HepG2 (cell line): Measurements from ENCODE around the gene FAM53B. TPM values are rescaled to one million over a fixed set of nuclear protein-coding genes. Genes with fewer than 3 reads are reported as not detected.

Experiments
- ADNP ChIP-seq: sonication (generic); formaldehyde crosslinking; IDR thresholded peaks from 2 replicates; pipeline ENCODE4 v1.4.0; 2020; ENCODE audit warnings: missing genetic modification reagents
- ATF1 ChIP-seq: IDR thresholded peaks from 2 replicates; pipeline ENCODE4 v1.6.1; 2016; ENCODE audit warnings: mild to moderate bottlenecking, control low read depth
- DPF2 ChIP-seq: sonication (generic); formaldehyde crosslinking; IDR thresholded peaks from 2 replicates; pipeline ENCODE4 v1.4.0; 2020; ENCODE audit warnings: mild to moderate bottlenecking, low read depth, missing genetic modification reagents, borderline replicate concordance
- EEA1 ChIP-seq: sonication (generic); formaldehyde crosslinking; IDR thresholded peaks from 2 replicates; pipeline ENCODE4 v1.5.1; 2020; ENCODE audit warnings: mild to moderate bottlenecking, missing genetic modification reagents, borderline replicate concordance
- ESRRA ChIP-seq: sonication (generic); formaldehyde crosslinking; IDR thresholded peaks from 2 replicates; pipeline ENCODE4 v1.5.1; 2020; ENCODE audit warnings: mild to moderate bottlenecking, low read depth, missing genetic modification reagents
- FLYWCH1 ChIP-seq: sonication (generic); formaldehyde crosslinking; IDR thresholded peaks from 2 replicates; pipeline ENCODE4 v1.8.1; 2023; ENCODE audit warnings: mild to moderate bottlenecking, missing genetic modification reagents
- KAT2B ChIP-seq: fragments of 150-350 bp; IDR thresholded peaks from 2 replicates; pipeline ENCODE4 v1.6.1; 2014; ENCODE audit warnings: low read depth, low read length, borderline replicate concordance
- STAG1 ChIP-seq: sonication (generic); formaldehyde crosslinking; IDR thresholded peaks from 2 replicates; pipeline ENCODE4 v1.4.0; 2020; ENCODE audit warnings: missing genetic modification reagents
- TBX2 ChIP-seq: sonication (generic); formaldehyde crosslinking; IDR thresholded peaks from 2 replicates; pipeline ENCODE4 v1.5.0; 2020; ENCODE audit warnings: missing genetic modification reagents, mild to moderate bottlenecking, borderline replicate concordance
- TGIF2 ChIP-seq: IDR thresholded peaks from 2 replicates; pipeline ENCODE4 v1.6.1; 2016; ENCODE audit warnings: control low read depth, missing compliant biosample characterization
- TMF1 ChIP-seq: sonication (generic); formaldehyde crosslinking; IDR thresholded peaks from 2 replicates; pipeline ENCODE4 v1.8.1; 2022; ENCODE audit warnings: low read depth, missing genetic modification reagents
- ZBTB8A ChIP-seq: sonication (generic); formaldehyde crosslinking; IDR thresholded peaks from 2 replicates; pipeline ENCODE4 v1.4.0; 2020; ENCODE audit warnings: mild to moderate bottlenecking, low read depth, missing genetic modification reagents, borderline replicate concordance
- ZFP36 ChIP-seq: fragments of 150-350 bp; IDR thresholded peaks from 2 replicates; pipeline ENCODE4 v1.6.1; 2018; ENCODE audit warnings: borderline replicate concordance, low read length, low read depth; ENCODE audit not compliant: partially characterized antibody
- ZNF446 ChIP-seq: sonication (generic); formaldehyde crosslinking; IDR thresholded peaks from 2 replicates; pipeline ENCODE4 v1.5.0; 2020; ENCODE audit warnings: mild to moderate bottlenecking, missing genetic modification reagents
- ZNF670 ChIP-seq: sonication (generic); formaldehyde crosslinking; IDR thresholded peaks from 2 replicates; pipeline ENCODE4 v1.8.0; 2022; ENCODE audit warnings: mild to moderate bottlenecking, missing genetic modification reagents, borderline replicate concordance
- ZSCAN31 ChIP-seq: sonication (generic); formaldehyde crosslinking; IDR thresholded peaks from 2 replicates; pipeline ENCODE4 v1.5.0; 2020; ENCODE audit warnings: low read depth, mild to moderate bottlenecking, missing genetic modification reagents
- polyA plus RNA-seq, 8 experiments: library from polyadenylated mRNA; depleted of rRNA in 3 of 8; stranded (reverse) in 7 of 8; unstranded in 1 of 8; fragments of >200 nt; fragmentation: Illumina TruSeq in 4 of 8; extraction: Trizol in 4 of 8; gene quantifications; 2 replicates each; pipeline versions ENCODE4 v1.2.1 to v1.2.3, GENCODE V29; 2011 to 2016; ENCODE audit warnings: low read depth in 4 of 8, missing spikeins in 1 of 8, mixed read lengths in 1 of 8; ENCODE audit not compliant: insufficient read depth in 1 of 8
- total RNA-seq, 5 experiments: library from RNA; depleted of rRNA; stranded (reverse); fragments of >200 nt; fragmentation: Illumina TruSeq; extraction: Trizol; gene quantifications; 2 replicates each; pipeline ENCODE4 v1.2.3, GENCODE V29; 2016; ENCODE audit warnings: low read depth in 1 of 5
- TF ChIP-seq, protein P1 (sequence below): sonication (generic); formaldehyde crosslinking; IDR thresholded peaks from 2 replicates; pipeline ENCODE4 v1.4.0; 2020; ENCODE audit warnings: mild to moderate bottlenecking, missing genetic modification reagents
- TF ChIP-seq, protein P2 (sequence below): sonication (generic); formaldehyde crosslinking; conservative IDR thresholded peaks from 2 replicates; pipeline ENCODE4 v1.8.0; 2022; ENCODE audit warnings: mild to moderate bottlenecking, moderate library complexity, missing genetic modification reagents
- TF ChIP-seq, protein P3 (sequence below): sonication (generic); formaldehyde crosslinking; IDR thresholded peaks from 2 replicates; pipeline ENCODE4 v1.5.1; 2020; ENCODE audit warnings: missing genetic modification reagents, mild to moderate bottlenecking, borderline replicate concordance
- TF ChIP-seq, protein P4 (sequence below): sonication (generic); formaldehyde crosslinking; IDR thresholded peaks from 2 replicates; pipeline ENCODE4 v1.4.0; 2020; ENCODE audit warnings: missing genetic modification reagents

Gene FAM53B
- total and polyA plus RNA-seq, 2 of the 13 experiments (the other 11 are each of a cell fraction or from before 2014, with no cell fraction given) = 6.4 to 19.3 TPM

DNA sequence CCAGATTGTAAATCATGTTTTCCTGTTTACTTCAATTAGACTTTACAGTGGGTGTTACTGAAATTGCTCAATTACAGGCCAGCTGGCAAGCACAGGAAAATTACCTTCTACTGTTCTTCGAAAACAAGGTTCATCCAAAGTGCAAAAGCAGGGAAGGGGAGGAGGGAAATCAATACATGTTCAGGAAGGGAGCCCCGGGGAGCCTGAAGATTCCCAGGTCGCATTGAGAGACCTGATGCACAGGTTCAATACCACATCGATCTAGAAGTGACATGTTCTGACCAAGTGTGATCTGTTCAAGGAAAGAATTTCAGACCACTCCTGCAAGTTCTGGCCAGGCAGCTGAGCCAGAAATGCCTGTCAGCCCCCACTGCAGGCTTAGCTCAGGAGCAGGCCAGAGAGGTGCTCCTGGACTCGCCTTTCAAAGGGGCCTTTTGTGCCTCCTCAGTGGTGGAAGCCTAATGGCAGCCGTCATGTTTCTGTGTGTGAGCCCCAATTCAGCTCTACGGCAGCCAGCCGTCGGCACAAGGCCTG lies 35.9 kb downstream of the FAM53B start (continued):
- TF ChIP-seq, protein P1, sequence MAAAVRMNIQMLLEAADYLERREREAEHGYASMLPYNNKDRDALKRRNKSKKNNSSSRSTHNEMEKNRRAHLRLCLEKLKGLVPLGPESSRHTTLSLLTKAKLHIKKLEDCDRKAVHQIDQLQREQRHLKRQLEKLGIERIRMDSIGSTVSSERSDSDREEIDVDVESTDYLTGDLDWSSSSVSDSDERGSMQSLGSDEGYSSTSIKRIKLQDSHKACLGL (CRISPR knock-in tag) = no peak
- TF ChIP-seq ADNP (CRISPR knock-in tag) (no peak), TMF1 (CRISPR knock-in tag) (no peak), ZBTB8A (CRISPR knock-in tag) (no peak), ZSCAN31 (CRISPR knock-in tag) (no peak), TBX2 (CRISPR knock-in tag) (peak; percentile 90), DPF2 (peak; percentile 70), TGIF2 (no peak), FLYWCH1 (no peak), ATF1 (no peak; the same call in 1 of the 2 replicates), KAT2B (peak; percentile 85), ZNF670 (CRISPR knock-in tag) (peak; percentile 64; the same call in 1 of the 2 replicates), STAG1 (no peak), ESRRA (CRISPR knock-in tag) (no peak), ZNF446 (CRISPR knock-in tag) (no peak), EEA1 (no peak), ZFP36 (no peak)
- TF ChIP-seq, protein P2, sequence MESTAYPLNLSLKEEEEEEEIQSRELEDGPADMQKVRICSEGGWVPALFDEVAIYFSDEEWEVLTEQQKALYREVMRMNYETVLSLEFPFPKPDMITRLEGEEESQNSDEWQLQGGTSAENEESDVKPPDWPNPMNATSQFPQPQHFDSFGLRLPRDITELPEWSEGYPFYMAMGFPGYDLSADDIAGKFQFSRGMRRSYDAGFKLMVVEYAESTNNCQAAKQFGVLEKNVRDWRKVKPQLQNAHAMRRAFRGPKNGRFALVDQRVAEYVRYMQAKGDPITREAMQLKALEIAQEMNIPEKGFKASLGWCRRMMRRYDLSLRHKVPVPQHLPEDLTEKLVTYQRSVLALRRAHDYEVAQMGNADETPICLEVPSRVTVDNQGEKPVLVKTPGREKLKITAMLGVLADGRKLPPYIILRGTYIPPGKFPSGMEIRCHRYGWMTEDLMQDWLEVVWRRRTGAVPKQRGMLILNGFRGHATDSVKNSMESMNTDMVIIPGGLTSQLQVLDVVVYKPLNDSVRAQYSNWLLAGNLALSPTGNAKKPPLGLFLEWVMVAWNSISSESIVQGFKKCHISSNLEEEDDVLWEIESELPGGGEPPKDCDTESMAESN = no peak; the same call in 1 of the 2 replicates
- TF ChIP-seq, protein P3, sequence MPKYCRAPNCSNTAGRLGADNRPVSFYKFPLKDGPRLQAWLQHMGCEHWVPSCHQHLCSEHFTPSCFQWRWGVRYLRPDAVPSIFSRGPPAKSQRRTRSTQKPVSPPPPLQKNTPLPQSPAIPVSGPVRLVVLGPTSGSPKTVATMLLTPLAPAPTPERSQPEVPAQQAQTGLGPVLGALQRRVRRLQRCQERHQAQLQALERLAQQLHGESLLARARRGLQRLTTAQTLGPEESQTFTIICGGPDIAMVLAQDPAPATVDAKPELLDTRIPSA (CRISPR knock-in tag) = no peak
- TF ChIP-seq, protein P4, sequence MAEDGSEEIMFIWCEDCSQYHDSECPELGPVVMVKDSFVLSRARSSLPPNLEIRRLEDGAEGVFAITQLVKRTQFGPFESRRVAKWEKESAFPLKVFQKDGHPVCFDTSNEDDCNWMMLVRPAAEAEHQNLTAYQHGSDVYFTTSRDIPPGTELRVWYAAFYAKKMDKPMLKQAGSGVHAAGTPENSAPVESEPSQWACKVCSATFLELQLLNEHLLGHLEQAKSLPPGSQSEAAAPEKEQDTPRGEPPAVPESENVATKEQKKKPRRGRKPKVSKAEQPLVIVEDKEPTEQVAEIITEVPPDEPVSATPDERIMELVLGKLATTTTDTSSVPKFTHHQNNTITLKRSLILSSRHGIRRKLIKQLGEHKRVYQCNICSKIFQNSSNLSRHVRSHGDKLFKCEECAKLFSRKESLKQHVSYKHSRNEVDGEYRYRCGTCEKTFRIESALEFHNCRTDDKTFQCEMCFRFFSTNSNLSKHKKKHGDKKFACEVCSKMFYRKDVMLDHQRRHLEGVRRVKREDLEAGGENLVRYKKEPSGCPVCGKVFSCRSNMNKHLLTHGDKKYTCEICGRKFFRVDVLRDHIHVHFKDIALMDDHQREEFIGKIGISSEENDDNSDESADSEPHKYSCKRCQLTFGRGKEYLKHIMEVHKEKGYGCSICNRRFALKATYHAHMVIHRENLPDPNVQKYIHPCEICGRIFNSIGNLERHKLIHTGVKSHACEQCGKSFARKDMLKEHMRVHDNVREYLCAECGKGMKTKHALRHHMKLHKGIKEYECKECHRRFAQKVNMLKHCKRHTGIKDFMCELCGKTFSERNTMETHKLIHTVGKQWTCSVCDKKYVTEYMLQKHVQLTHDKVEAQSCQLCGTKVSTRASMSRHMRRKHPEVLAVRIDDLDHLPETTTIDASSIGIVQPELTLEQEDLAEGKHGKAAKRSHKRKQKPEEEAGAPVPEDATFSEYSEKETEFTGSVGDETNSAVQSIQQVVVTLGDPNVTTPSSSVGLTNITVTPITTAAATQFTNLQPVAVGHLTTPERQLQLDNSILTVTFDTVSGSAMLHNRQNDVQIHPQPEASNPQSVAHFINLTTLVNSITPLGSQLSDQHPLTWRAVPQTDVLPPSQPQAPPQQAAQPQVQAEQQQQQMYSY (CRISPR knock-in tag) = no peak
